HepG2 (cell line): ENCODE measurements around the gene SFT2D1. TPM values are rescaled to one million over a fixed set of nuclear protein-coding genes. Genes with fewer than 3 reads are reported as not detected.

ENCODE experiments used
- CCAR2 ChIP-seq: fragments of 200-400 bp; formaldehyde crosslinking; optimal IDR thresholded peaks from 2 replicates; pipeline ENCODE3; 2018; ENCODE audit warnings: low read depth, mild to moderate bottlenecking, low read length, moderate library complexity
- EHMT2 ChIP-seq: fragments of 200-600 bp; sonication (generic); IDR thresholded peaks from 2 replicates; pipeline ENCODE4 v1.7.0; 2017; ENCODE audit warnings: antibody characterized with exemption, low read depth, low read length, borderline replicate concordance
- FOXA3 ChIP-seq: IDR thresholded peaks from 2 replicates; pipeline ENCODE4 v1.6.1; 2016; ENCODE audit warnings: missing genetic modification reagents, missing compliant biosample characterization
- GABPB1 ChIP-seq: IDR thresholded peaks from 2 replicates; pipeline ENCODE4 v1.6.1; 2016; ENCODE audit warnings: mild to moderate bottlenecking, missing genetic modification reagents, moderate library complexity, missing compliant biosample characterization
- IKZF4 ChIP-seq: sonication (generic); formaldehyde crosslinking; IDR thresholded peaks from 2 replicates; pipeline ENCODE4 v1.5.1; 2020; ENCODE audit warnings: borderline replicate concordance, mild to moderate bottlenecking, low read depth, missing genetic modification reagents; ENCODE audit errors: not compliant biosample characterization
- KAT2B ChIP-seq: fragments of 150-350 bp; IDR thresholded peaks from 2 replicates; pipeline ENCODE4 v1.6.1; 2014; ENCODE audit warnings: low read depth, low read length, borderline replicate concordance
- NCOA1 ChIP-seq: sonication (generic); formaldehyde crosslinking; IDR thresholded peaks from 2 replicates; pipeline ENCODE4 v1.9.0; 2021; ENCODE audit warnings: missing genetic modification reagents
- PAXIP1 ChIP-seq: sonication (generic); formaldehyde crosslinking; conservative IDR thresholded peaks from 2 replicates; pipeline ENCODE4 v1.4.0; 2020; ENCODE audit warnings: mild to moderate bottlenecking, missing genetic modification reagents, moderate library complexity
- PHF20 ChIP-seq: sonication (generic); formaldehyde crosslinking; IDR thresholded peaks from 2 replicates; pipeline ENCODE4 v1.5.0; 2020; ENCODE audit warnings: mild to moderate bottlenecking, missing genetic modification reagents
- RORA ChIP-seq: sonication (generic); formaldehyde crosslinking; IDR thresholded peaks from 2 replicates; pipeline ENCODE4 v1.5.0; 2020; ENCODE audit warnings: mild to moderate bottlenecking, missing genetic modification reagents, moderate library complexity
- TCF12 ChIP-seq, 2 experiments: fragments of 450-650 bp in 1 of 2; sonication (generic) in 1 of 2; formaldehyde crosslinking in 1 of 2; IDR thresholded peaks; 2 replicates each; pipeline versions ENCODE4 v1.6.1 to v1.8.0; 2017 to 2022; ENCODE audit warnings: antibody characterized with exemption in 1 of 2, mild to moderate bottlenecking in 1 of 2, missing genetic modification reagents in 1 of 2, moderate library complexity in 1 of 2
- TRAFD1 ChIP-seq: sonication (generic); formaldehyde crosslinking; IDR thresholded peaks from 2 replicates; pipeline ENCODE4 v1.5.1; 2020; ENCODE audit warnings: missing genetic modification reagents, mild to moderate bottlenecking, borderline replicate concordance
- ZBTB37 ChIP-seq: sonication (generic); formaldehyde crosslinking; IDR thresholded peaks from 2 replicates; pipeline ENCODE4 v1.4.0; 2020; ENCODE audit warnings: mild to moderate bottlenecking, missing genetic modification reagents
- ZBTB8A ChIP-seq: sonication (generic); formaldehyde crosslinking; IDR thresholded peaks from 2 replicates; pipeline ENCODE4 v1.4.0; 2020; ENCODE audit warnings: mild to moderate bottlenecking, low read depth, missing genetic modification reagents, borderline replicate concordance
- ZFP37 ChIP-seq: sonication (generic); formaldehyde crosslinking; IDR thresholded peaks from 2 replicates; pipeline ENCODE4 v1.4.0; 2020; ENCODE audit warnings: missing genetic modification reagents, borderline replicate concordance
- ZNF225 ChIP-seq: sonication (generic); formaldehyde crosslinking; IDR thresholded peaks from 2 replicates; pipeline ENCODE4 v1.4.0; 2020; ENCODE audit warnings: mild to moderate bottlenecking, missing genetic modification reagents
- ZNF251 ChIP-seq: sonication (generic); formaldehyde crosslinking; IDR thresholded peaks from 2 replicates; pipeline ENCODE4 v1.9.0; 2021; ENCODE audit warnings: mild to moderate bottlenecking, missing genetic modification reagents
- ZNF264 ChIP-seq: sonication (generic); formaldehyde crosslinking; IDR thresholded peaks from 2 replicates; pipeline ENCODE4 v1.4.0; 2020; ENCODE audit warnings: missing genetic modification reagents
- ZNF441 ChIP-seq: sonication (generic); formaldehyde crosslinking; IDR thresholded peaks from 2 replicates; pipeline ENCODE4 v1.7.0; 2021; ENCODE audit warnings: missing genetic modification reagents, borderline replicate concordance
- ZNF580 ChIP-seq: IDR thresholded peaks from 2 replicates; pipeline ENCODE4 v1.6.1; 2016; ENCODE audit warnings: low read depth, borderline replicate concordance
- ZNF644 ChIP-seq: IDR thresholded peaks from 2 replicates; pipeline ENCODE4 v1.6.1; 2016; ENCODE audit warnings: low read depth
- ZNF775 ChIP-seq: sonication (generic); formaldehyde crosslinking; IDR thresholded peaks from 2 replicates; pipeline ENCODE4 v1.4.0; 2020; ENCODE audit warnings: missing genetic modification reagents, mild to moderate bottlenecking, moderate library complexity, borderline replicate concordance
- polyA plus RNA-seq, 8 experiments: library from polyadenylated mRNA; depleted of rRNA in 3 of 8; stranded (reverse) in 7 of 8; unstranded in 1 of 8; fragments of >200 nt; fragmentation: Illumina TruSeq in 4 of 8; extraction: Trizol in 4 of 8; gene quantifications; 2 replicates each; pipeline versions ENCODE4 v1.2.1 to v1.2.3, GENCODE V29; 2011 to 2016; ENCODE audit warnings: low read depth in 4 of 8, missing spikeins in 1 of 8, mixed read lengths in 1 of 8; ENCODE audit not compliant: insufficient read depth in 1 of 8
- total RNA-seq, 5 experiments: library from RNA; depleted of rRNA; stranded (reverse); fragments of >200 nt; fragmentation: Illumina TruSeq; extraction: Trizol; gene quantifications; 2 replicates each; pipeline ENCODE4 v1.2.3, GENCODE V29; 2016; ENCODE audit warnings: low read depth in 1 of 5

SFT2D1 gene
- total and polyA plus RNA-seq, 2 of the 13 experiments (the other 11 are each of a cell fraction or from before 2014, with no cell fraction given): 115 to 147 TPM

- peak; percentile 99 for TF ChIP-seq FOXA3 (CRISPR knock-in tag)
- TF ChIP-seq ZBTB8A (CRISPR knock-in tag): no peak
- no peak; the same call in 1 of the 2 replicates for TF ChIP-seq ZNF225 (CRISPR knock-in tag)
- TF ChIP-seq CCAR2: no peak
- peak; percentile 42; the same call in 1 of the 2 replicates for TF ChIP-seq PHF20
- TF ChIP-seq TCF12 (IDR thresholded peaks at IDR 0.05): no peak
- TF ChIP-seq TCF12 (CRISPR knock-in tag; IDR thresholded peaks at IDR 0.05): peak; percentile 88
- TF ChIP-seq ZNF775: no peak
- peak; percentile 94 for TF ChIP-seq ZFP37 (CRISPR knock-in tag)
- TF ChIP-seq EHMT2: peak; percentile 44; the same call in 1 of the 2 replicates
- TF ChIP-seq ZNF264 (CRISPR knock-in tag): peak; percentile 96
- TF ChIP-seq PAXIP1: peak; percentile 96
- no peak for TF ChIP-seq KAT2B
- peak; percentile 81; the same call in 1 of the 2 replicates for TF ChIP-seq ZNF580
- TF ChIP-seq NCOA1: no peak
- peak; percentile 81 for TF ChIP-seq GABPB1 (CRISPR knock-in tag)
- no peak for TF ChIP-seq ZNF251
- TF ChIP-seq ZNF644 (CRISPR knock-in tag): peak; percentile 85; the same call in 1 of the 2 replicates
- TF ChIP-seq TRAFD1 (CRISPR knock-in tag): no peak
- peak; percentile 85 for TF ChIP-seq IKZF4 (CRISPR knock-in tag)
- peak; percentile 94 for TF ChIP-seq ZNF441 (CRISPR knock-in tag)
- no peak for TF ChIP-seq ZBTB37 (CRISPR knock-in tag)
- 0 out of 2 replicates have a peak, but pooled peaks have one; percentile 20 for TF ChIP-seq RORA (CRISPR knock-in tag)
These were observed 18.7 kb upstream of the SFT2D1 start (continued) for GRCh38 chr6:166361077-166361429.
